H9 (cell line): Measurements from ENCODE around the gene SH3GL3. TPM values are rescaled to one million over a fixed set of nuclear protein-coding genes. Genes with fewer than 3 reads are reported as not detected.

Experiments
- DNase-seq: peaks from one replicate; pipeline ENCODE4 v3.0.0-alpha.2; 2017
- H2AFZ ChIP-seq: one replicate; pipeline ENCODE4 v1.6.1; 2013; ENCODE audit warnings: mild to moderate bottlenecking, low read length, control low read depth, moderate library complexity
- H2AK5ac ChIP-seq: 2 replicates; pipeline ENCODE4 v1.6.1; 2013; ENCODE audit warnings: low read length, control low read depth, mixed read lengths; ENCODE audit not compliant: insufficient read length
- H2BK120ac ChIP-seq: one replicate; pipeline ENCODE4 v1.6.1; 2013; ENCODE audit warnings: low read depth, mild to moderate bottlenecking, low read length, control low read depth, inconsistent platforms; ENCODE audit not compliant: poor library complexity, severe bottlenecking
- H2BK12ac ChIP-seq: 2 replicates; pipeline ENCODE4 v1.6.1; 2013; ENCODE audit warnings: low read length, control low read depth, mixed read lengths, low read depth; ENCODE audit not compliant: insufficient read length
- H2BK15ac ChIP-seq: 2 replicates; pipeline ENCODE4 v1.6.1; 2013; ENCODE audit warnings: low read depth, low read length, control low read depth
- H2BK20ac ChIP-seq: one replicate; pipeline ENCODE4 v1.6.1; 2013; ENCODE audit warnings: low read depth, mild to moderate bottlenecking, low read length, control low read depth, inconsistent platforms; ENCODE audit not compliant: poor library complexity, severe bottlenecking
- H2BK5ac ChIP-seq: 2 replicates; pipeline ENCODE4 v1.6.1; 2013; ENCODE audit warnings: low read length, control low read depth, mixed read lengths; ENCODE audit not compliant: insufficient read length
- H3K14ac ChIP-seq: 2 replicates; pipeline ENCODE4 v1.6.1; 2013; ENCODE audit warnings: low read length, control low read depth; ENCODE audit not compliant: insufficient read depth
- H3K18ac ChIP-seq: 2 replicates; pipeline ENCODE4 v1.6.1; 2013; ENCODE audit warnings: low read depth, mild to moderate bottlenecking, mixed read lengths, low read length, control low read depth; ENCODE audit not compliant: insufficient read length
- H3K23ac ChIP-seq: 2 replicates; pipeline ENCODE4 v1.6.1; 2013; ENCODE audit warnings: low read length, control low read depth, mixed read lengths, low read depth; ENCODE audit not compliant: insufficient read length
- H3K23me2 ChIP-seq: 2 replicates; pipeline ENCODE4 v1.6.1; 2013; ENCODE audit warnings: low read depth, mild to moderate bottlenecking, mixed read lengths, low read length, control low read depth; ENCODE audit not compliant: insufficient read length, poor library complexity, severe bottlenecking
- H3K27ac ChIP-seq: 2 replicates; pipeline ENCODE4 v1.5.1; 2013; ENCODE audit warnings: low read length, control low read depth, mixed read lengths, low read depth; ENCODE audit not compliant: insufficient read length
- H3K27me3 ChIP-seq: 2 replicates; pipeline ENCODE4 v1.6.1; 2013; ENCODE audit warnings: low read length, control low read depth, inconsistent platforms; ENCODE audit not compliant: insufficient read depth
- H3K4ac ChIP-seq: 2 replicates; pipeline ENCODE4 v1.6.1; 2013; ENCODE audit warnings: low read depth, mild to moderate bottlenecking, control low read depth, inconsistent platforms, low read length, moderate library complexity
- H3K4me1 ChIP-seq: 2 replicates; pipeline ENCODE4 v1.6.1; 2013; ENCODE audit warnings: low read length, control low read depth, inconsistent platforms; ENCODE audit not compliant: insufficient read depth
- H3K4me2 ChIP-seq: 2 replicates; pipeline ENCODE4 v1.6.1; 2013; ENCODE audit warnings: low read length, control low read depth, mixed read lengths; ENCODE audit not compliant: insufficient read length, insufficient read depth
- H3K56ac ChIP-seq: 2 replicates; pipeline ENCODE4 v1.6.1; 2013; ENCODE audit warnings: low read depth, mild to moderate bottlenecking, mixed read lengths, low read length, control low read depth; ENCODE audit not compliant: insufficient read length
- H3K79me1 ChIP-seq: 2 replicates; pipeline ENCODE4 v1.6.1; 2013; ENCODE audit warnings: low read depth, mild to moderate bottlenecking, moderate library complexity, low read length, control low read depth, inconsistent platforms; ENCODE audit not compliant: insufficient read depth, poor library complexity, severe bottlenecking
- H3K79me2 ChIP-seq: 2 replicates; pipeline ENCODE4 v1.6.1; 2013; ENCODE audit warnings: low read length, control low read depth, inconsistent platforms; ENCODE audit not compliant: insufficient read depth
- H3K9ac ChIP-seq: 2 replicates; pipeline ENCODE4 v1.6.1; 2013; ENCODE audit warnings: low read length, control low read depth, mixed read lengths; ENCODE audit not compliant: insufficient read length; ENCODE audit errors: extremely low read depth
- H3K9me3 ChIP-seq: one replicate; pipeline ENCODE4 v1.6.1; 2013; ENCODE audit warnings: low read depth, low read length, inconsistent platforms; ENCODE audit not compliant: control insufficient read depth
- H3T11ph ChIP-seq: one replicate; pipeline ENCODE4 v1.6.1; 2013; ENCODE audit warnings: mild to moderate bottlenecking, low read length, control low read depth, inconsistent platforms
- H4K20me1 ChIP-seq: one replicate; pipeline ENCODE4 v1.6.1; 2013; ENCODE audit not compliant: control insufficient read depth, insufficient read length, insufficient read depth
- H4K5ac ChIP-seq: 2 replicates; pipeline ENCODE4 v1.6.1; 2013; ENCODE audit warnings: low read depth, mild to moderate bottlenecking, mixed read lengths, low read length, control low read depth; ENCODE audit not compliant: insufficient read length
- H4K8ac ChIP-seq: replicated peaks from 2 replicates; pipeline ENCODE4 v1.6.1; 2013; ENCODE audit warnings: low read length, control low read depth, mixed read lengths, low read depth; ENCODE audit not compliant: insufficient read length
- H4K91ac ChIP-seq: 2 replicates; pipeline ENCODE4 v1.6.1; 2013; ENCODE audit warnings: low read depth, mild to moderate bottlenecking, moderate library complexity, mixed read lengths, low read length, control low read depth; ENCODE audit not compliant: insufficient read length
- H3K27ac Mint-ChIP-seq, 3 experiments: 2 replicates in 2 of 3; 3 replicates in 1 of 3; pipeline ENCODE4 v1.8.0; 2020 to 2021; ENCODE audit warnings: mixed read lengths in 3 of 3, mild to moderate bottlenecking in 1 of 3, moderate library complexity in 1 of 3
- H3K27me3 Mint-ChIP-seq: 2 replicates; pipeline ENCODE4 v1.8.0; 2021; ENCODE audit warnings: low read depth, mild to moderate bottlenecking, moderate library complexity, mixed read lengths
- H3K36me3 Mint-ChIP-seq, 3 experiments: 2 replicates in 2 of 3; 3 replicates in 1 of 3; pipeline ENCODE4 v1.8.0; 2020 to 2021; ENCODE audit warnings: low read depth in 3 of 3, mixed read lengths in 3 of 3; ENCODE audit not compliant: insufficient read depth in 1 of 3
- H3K4me1 Mint-ChIP-seq, 2 experiments: 2 replicates each; pipeline ENCODE4 v1.8.0; 2020; ENCODE audit warnings: mixed read lengths in 2 of 2
- H3K4me3 Mint-ChIP-seq, 2 experiments: 2 replicates in 1 of 2; 3 replicates in 1 of 2; pipeline ENCODE4 v1.8.0; 2020 to 2021; ENCODE audit warnings: mild to moderate bottlenecking in 2 of 2, mixed read lengths in 2 of 2, moderate library complexity in 1 of 2
- H3K9me3 Mint-ChIP-seq, 2 experiments: 2 replicates in 1 of 2; 3 replicates in 1 of 2; pipeline ENCODE4 v1.8.0; 2020; ENCODE audit warnings: mild to moderate bottlenecking in 2 of 2, mixed read lengths in 2 of 2, moderate library complexity in 1 of 2
- WGBS: extraction: QIAGEN DNeasy Blood & Tissue Kit; methylation state at CpG from one replicate; pipeline ENCODE4 v1.1.7; 2013; ENCODE audit warnings: missing lambda C conversion rate, low lambda C conversion rate, mixed read lengths; ENCODE audit not compliant: insufficient read length; ENCODE audit errors: extremely low coverage; 5-methylcytosine and 5-hydroxymethylcytosine counted together
- total RNA-seq: library from RNA; stranded (reverse); gene quantifications from 2 replicates; pipeline ENCODE4 v1.2.1, GENCODE V29; 2021
- TF ChIP-seq, protein P1 (sequence below): fragments of 200-600 bp; sonication (generic); conservative IDR thresholded peaks from 3 replicates; pipeline ENCODE4 v1.8.0; 2021; ENCODE audit warnings: antibody characterized with exemption, mild to moderate bottlenecking

The SH3GL3 gene
- total RNA-seq, 1 experiment from 2014 or later: 11.2 TPM

DNA sequence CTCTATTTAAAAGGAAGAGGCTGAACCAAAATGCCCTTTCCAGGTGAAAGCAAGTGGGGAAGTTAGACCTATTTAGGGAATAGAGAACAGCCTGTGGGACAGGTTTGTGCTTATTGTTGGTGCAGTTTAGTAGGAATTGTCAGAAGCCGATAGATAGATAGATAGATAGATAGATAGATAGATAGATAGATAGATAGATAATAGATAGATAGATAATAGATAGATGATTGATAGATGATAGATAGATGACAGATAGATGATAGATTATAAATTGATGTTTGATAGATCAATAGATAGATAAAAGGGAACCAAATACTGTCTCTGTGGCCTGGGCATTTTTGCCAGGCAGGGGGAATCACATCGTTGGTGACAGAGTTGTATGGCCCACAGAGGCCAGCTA, 42.5 kb downstream of the SH3GL3 start:
- Histone ChIP-seq H2AFZ (no peak overlapping the region), H3K4me1 (no peaks in the 10 kb centered on the region), H2BK15ac (no peak overlapping the region), H3K9ac (no peak overlapping the region), H3K4me2 (no peak overlapping the region), H3K56ac (no peak overlapping the region), H4K5ac (no peak overlapping the region), H4K8ac (no peak overlapping the region), H3K23me2 (no peaks in the 10 kb centered on the region), H4K20me1 (no peaks in the 10 kb centered on the region), H3T11ph (no peak overlapping the region), H2BK12ac (no peak overlapping the region), H2BK20ac (no peak overlapping the region), H2BK5ac (no peak overlapping the region), H2AK5ac (no peak overlapping the region), H2BK120ac (no peak overlapping the region), H3K4ac (no peak overlapping the region), H3K18ac (no peak overlapping the region), H4K91ac (no peak overlapping the region), H3K79me1 (no peaks in the 10 kb centered on the region), H3K9me3 (no peaks in the 10 kb centered on the region), H3K79me2 (no peaks in the 10 kb centered on the region), H3K27ac (no peak overlapping the region), H3K27me3 (no peaks in the 10 kb centered on the region), H3K14ac (no peak overlapping the region), H3K23ac (no peak overlapping the region)
- no CpG with 5 or more reads among the region's 2 CpGs for WGBS
- TF ChIP-seq, protein P1, sequence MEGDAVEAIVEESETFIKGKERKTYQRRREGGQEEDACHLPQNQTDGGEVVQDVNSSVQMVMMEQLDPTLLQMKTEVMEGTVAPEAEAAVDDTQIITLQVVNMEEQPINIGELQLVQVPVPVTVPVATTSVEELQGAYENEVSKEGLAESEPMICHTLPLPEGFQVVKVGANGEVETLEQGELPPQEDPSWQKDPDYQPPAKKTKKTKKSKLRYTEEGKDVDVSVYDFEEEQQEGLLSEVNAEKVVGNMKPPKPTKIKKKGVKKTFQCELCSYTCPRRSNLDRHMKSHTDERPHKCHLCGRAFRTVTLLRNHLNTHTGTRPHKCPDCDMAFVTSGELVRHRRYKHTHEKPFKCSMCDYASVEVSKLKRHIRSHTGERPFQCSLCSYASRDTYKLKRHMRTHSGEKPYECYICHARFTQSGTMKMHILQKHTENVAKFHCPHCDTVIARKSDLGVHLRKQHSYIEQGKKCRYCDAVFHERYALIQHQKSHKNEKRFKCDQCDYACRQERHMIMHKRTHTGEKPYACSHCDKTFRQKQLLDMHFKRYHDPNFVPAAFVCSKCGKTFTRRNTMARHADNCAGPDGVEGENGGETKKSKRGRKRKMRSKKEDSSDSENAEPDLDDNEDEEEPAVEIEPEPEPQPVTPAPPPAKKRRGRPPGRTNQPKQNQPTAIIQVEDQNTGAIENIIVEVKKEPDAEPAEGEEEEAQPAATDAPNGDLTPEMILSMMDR: no peak
- H3K36me3 Mint-ChIP-seq: peaks cover 0 to 13% (median 3%) of the 10 kb centered on the region in 3 experiments; a peak in 5 of 7 replicates
- no peak overlapping the region for H3K27ac Mint-ChIP-seq
- H3K4me3 Mint-ChIP-seq: no peak overlapping the region
- DNase-seq: no peak
- H3K4me1 Mint-ChIP-seq: no peaks in the 10 kb centered on the region
- no peaks in the 10 kb centered on the region for H3K27me3 Mint-ChIP-seq
- H3K9me3 Mint-ChIP-seq: peaks cover 6 to 7% of the 10 kb centered on the region in 2 experiments; a peak in 3 of 5 replicates
